Stimulated activated CD4-positive, alpha-beta T cell treated with anti-CD3 and anti-CD28 coated beads, TNF-alpha, amount 100 ng/mL, for 24 hours (primary cell): Measurements from ENCODE around the gene RPP21.

Experiments used
- DNase-seq, 3 experiments: peaks; one replicate each; pipeline ENCODE4 v3.0.0-alpha.2; 2020; ENCODE audit warnings: low read depth in 3 of 3

RPP21 gene

DNA sequence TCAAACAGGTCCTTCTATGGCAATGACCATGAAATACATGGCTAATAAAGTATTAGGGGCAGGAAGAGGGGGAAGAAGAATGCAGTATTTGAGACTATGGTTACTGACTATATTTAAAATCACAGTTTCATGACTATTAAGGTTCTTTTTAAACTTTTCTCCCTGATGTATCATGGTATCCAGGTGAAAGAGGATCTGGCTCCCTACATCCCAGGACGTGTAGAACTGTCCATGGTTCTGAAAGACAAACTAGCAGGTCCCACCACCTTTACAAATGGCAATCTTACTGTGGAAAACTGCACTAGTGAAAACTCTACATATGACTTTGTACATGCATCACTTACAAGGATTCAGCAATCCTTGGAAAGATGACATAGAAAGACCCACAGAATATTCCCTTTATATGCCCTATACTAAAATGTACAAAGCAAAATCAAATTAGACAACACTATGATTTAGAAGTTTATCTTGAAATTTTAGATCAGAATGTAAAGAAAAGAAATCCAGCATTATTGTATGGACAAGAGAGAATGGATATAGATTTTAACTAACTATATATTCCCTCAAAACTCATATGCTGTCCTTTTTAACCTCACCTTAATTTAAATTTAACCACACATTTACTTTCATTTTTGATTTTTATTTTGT, 33.5 kb downstream of the RPP21 start:
- no peak for DNase-seq

DNA sequence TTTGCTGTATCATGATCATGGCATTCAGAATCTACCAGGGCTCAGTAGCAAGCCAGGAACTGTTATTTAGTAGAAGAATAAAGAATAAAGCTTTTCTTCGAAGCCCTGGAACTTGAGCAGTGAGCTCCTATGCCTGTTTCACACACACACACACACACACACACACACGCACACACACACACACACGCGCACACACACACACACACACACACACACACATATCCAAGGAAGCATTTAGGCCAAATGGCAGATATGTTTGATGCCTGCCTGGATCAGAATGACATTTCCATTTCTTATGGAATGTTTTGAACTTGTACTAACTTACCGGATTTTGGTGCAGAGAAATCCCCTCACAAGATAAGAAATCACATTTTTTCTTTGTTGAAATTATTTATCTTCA, 35.5 kb downstream of the RPP21 start:
- DNase-seq, result no peak

DNA sequence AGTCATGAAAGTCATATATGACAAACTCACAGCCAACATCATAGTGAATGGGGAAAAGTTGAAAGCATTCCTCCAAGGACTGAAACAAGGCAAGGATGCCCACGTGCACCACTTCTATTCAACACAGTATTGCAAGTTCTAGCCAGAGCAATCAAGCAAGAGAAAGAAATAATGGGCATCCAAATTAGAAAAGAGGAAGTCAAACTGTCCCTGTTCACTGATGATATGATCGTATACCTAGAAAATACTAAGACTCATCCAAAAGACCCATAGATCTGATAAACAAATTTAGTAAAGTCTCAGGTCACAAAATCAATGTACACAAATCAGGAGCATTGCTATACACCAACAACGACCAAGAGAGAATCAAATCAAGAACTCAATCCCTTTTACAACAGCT, 41.2 kb downstream of the RPP21 start:
- no peak for DNase-seq

DNA sequence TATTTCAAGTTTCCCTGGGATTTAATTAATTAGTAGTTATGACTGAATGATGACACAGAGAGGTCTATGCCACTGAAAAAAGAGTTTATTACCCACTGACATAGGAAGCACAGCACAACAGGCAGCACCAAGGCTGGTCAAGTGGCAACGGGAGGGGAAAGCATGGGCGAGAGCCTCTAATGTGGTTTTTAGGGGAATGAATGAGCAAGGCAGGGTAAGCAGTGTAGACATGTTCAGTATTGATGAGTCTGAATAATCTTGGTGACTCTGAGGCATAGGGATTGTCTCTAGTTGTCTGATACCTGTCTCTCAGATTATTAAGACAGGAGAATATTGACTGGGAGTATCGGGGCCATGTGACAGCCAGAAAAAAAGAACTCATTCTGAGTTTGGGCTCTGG, 46.3 kb downstream of the RPP21 start:
- DNase-seq, result no peak

DNA sequence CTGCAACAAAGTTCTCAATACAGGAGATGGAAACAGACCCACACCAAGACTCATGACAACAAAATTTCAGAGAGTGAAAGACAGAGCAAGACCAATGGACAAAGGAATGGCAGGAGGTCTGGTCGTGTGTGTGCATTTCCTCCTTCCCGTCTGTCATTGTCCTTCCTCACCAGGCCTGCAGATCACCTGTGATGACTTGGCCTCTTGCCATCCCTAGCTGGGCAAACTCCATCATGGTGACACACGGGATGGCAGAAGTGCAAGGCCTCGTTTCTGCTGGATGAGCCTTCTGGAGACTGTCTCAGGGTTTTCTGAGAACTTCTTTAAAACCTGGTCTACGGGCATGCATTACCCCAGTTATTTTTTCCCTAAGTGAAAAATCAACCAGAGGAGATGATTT, 49.2 kb downstream of the RPP21 start:
- no peak for DNase-seq
